BLaER1 (cell line): Measurements from ENCODE around the gene HPS4.

Experiments
- H3K27ac ChIP-seq: shearing (Covaris generic); formaldehyde crosslinking; 2 replicates; pipeline ENCODE4 v1.8.1; 2022
- H3K27me3 ChIP-seq: shearing (Covaris generic); formaldehyde crosslinking; 2 replicates; pipeline ENCODE4 v1.8.1; 2022
- H3K36me3 ChIP-seq: shearing (Covaris generic); formaldehyde crosslinking; 2 replicates; pipeline ENCODE4 v1.8.1; 2022
- H3K4me1 ChIP-seq: shearing (Covaris generic); formaldehyde crosslinking; 2 replicates; pipeline ENCODE4 v1.8.1; 2022
- H3K4me2 ChIP-seq: shearing (Covaris generic); formaldehyde crosslinking; 2 replicates; pipeline ENCODE4 v1.8.1; 2022
- H3K4me3 ChIP-seq: shearing (Covaris generic); formaldehyde crosslinking; 2 replicates; pipeline ENCODE4 v1.8.1; 2022
- H3K9ac ChIP-seq: shearing (Covaris generic); formaldehyde crosslinking; 2 replicates; pipeline ENCODE4 v1.8.1; 2022
- H3K9me3 ChIP-seq: shearing (Covaris generic); formaldehyde crosslinking; 2 replicates; pipeline ENCODE4 v1.8.1; 2022
- H4K20me1 ChIP-seq: shearing (Covaris generic); formaldehyde crosslinking; 2 replicates; pipeline ENCODE4 v1.8.1; 2022
- Cebpa-rat ChIP-seq: shearing (Covaris generic); IDR thresholded peaks from 2 replicates; pipeline ENCODE4 v1.8.1; 2022

HPS4 gene

GRCh38 chr22:26437694-26438392 lies 45.7 kb downstream of the HPS4 start:
- H3K9ac ChIP-seq, result no peak overlapping the region
- H3K4me1 ChIP-seq, result peaks cover 7% of the 10 kb centered on the region
- peaks cover 57% of the 10 kb centered on the region for H3K36me3 ChIP-seq

GRCh38 chr22:26436903-26437515 lies 46.6 kb downstream of the HPS4 start:
- TF ChIP-seq Cebpa-rat, result no peak
- Histone ChIP-seq H3K4me3 (no peak overlapping the region), H4K20me1 (peaks cover 50% of the 10 kb centered on the region; the same call in 1 of the 2 replicates), H3K9ac (no peak overlapping the region), H3K36me3 (peaks cover 48% of the 10 kb centered on the region), H3K27ac (no peak overlapping the region), H3K4me2 (0 out of 2 replicates have a peak overlapping the region, but pooled peaks have one; percentile 6), H3K9me3 (no peaks in the 10 kb centered on the region), H3K4me1 (peaks cover 15% of the 10 kb centered on the region), H3K27me3 (no peaks in the 10 kb centered on the region)

More at GRCh38 chr22:26437694-26438392, 45.7 kb downstream of the HPS4 start:
- Histone ChIP-seq H3K9me3 (no peaks in the 10 kb centered on the region), H3K4me2 (no peak overlapping the region), H3K4me3 (no peak overlapping the region), H4K20me1 (peaks cover 58% of the 10 kb centered on the region; the same call in 1 of the 2 replicates), H3K27ac (no peak overlapping the region), H3K27me3 (no peaks in the 10 kb centered on the region)
- no peak for TF ChIP-seq Cebpa-rat

- H3K4me2 ChIP-seq, result no peak overlapping the region
- no peak for TF ChIP-seq Cebpa-rat
- no peak overlapping the region for H3K4me3 ChIP-seq
- peaks cover 59% of the 10 kb centered on the region for H4K20me1 ChIP-seq
- no peaks in the 10 kb centered on the region for H3K27me3 ChIP-seq
- no peaks in the 10 kb centered on the region for H3K9me3 ChIP-seq
- peaks cover 30% of the 10 kb centered on the region for H3K4me1 ChIP-seq
- peak overlapping the region; percentile 24; the same call in 1 of the 2 replicates for H3K9ac ChIP-seq
- no peak overlapping the region for H3K27ac ChIP-seq
- peaks cover 48% of the 10 kb centered on the region for H3K36me3 ChIP-seq
Observed at GRCh38 chr22:26435327-26436093, 48.1 kb downstream of the HPS4 start.

- H3K4me3 ChIP-seq, result no peak overlapping the region
- H3K9ac ChIP-seq, result no peak overlapping the region
- no peak overlapping the region for H3K27ac ChIP-seq
- TF ChIP-seq Cebpa-rat, result no peak
- no peak overlapping the region for H3K4me2 ChIP-seq
- no peaks in the 10 kb centered on the region for H3K9me3 ChIP-seq
- peaks cover 54% of the 10 kb centered on the region for H4K20me1 ChIP-seq
- H3K36me3 ChIP-seq, result peaks cover 48% of the 10 kb centered on the region
- peaks cover 40% of the 10 kb centered on the region for H3K4me1 ChIP-seq
- no peaks in the 10 kb centered on the region for H3K27me3 ChIP-seq
Observed at GRCh38 chr22:26433805-26434204, 49.8 kb downstream of the HPS4 start.

GRCh38 chr22:26432619-26433311 lies 50.8 kb downstream of the HPS4 start:
- Histone ChIP-seq H3K4me3 (no peak overlapping the region), H3K4me1 (peaks cover 47% of the 10 kb centered on the region), H3K4me2 (no peak overlapping the region), H3K27ac (no peak overlapping the region), H3K9me3 (no peaks in the 10 kb centered on the region), H3K36me3 (peaks cover 44% of the 10 kb centered on the region), H4K20me1 (peaks cover 50% of the 10 kb centered on the region), H3K9ac (no peak overlapping the region), H3K27me3 (no peaks in the 10 kb centered on the region)
- TF ChIP-seq Cebpa-rat, result no peak

- no peaks in the 10 kb centered on the region for H3K9me3 ChIP-seq
- H3K4me2 ChIP-seq, result peak overlapping the region; percentile 96
- H3K4me3 ChIP-seq, result no peak overlapping the region
- H4K20me1 ChIP-seq, result peaks cover 37% of the 10 kb centered on the region
- H3K27ac ChIP-seq, result no peak overlapping the region
- H3K36me3 ChIP-seq, result peaks cover 32% of the 10 kb centered on the region
- TF ChIP-seq Cebpa-rat, result no peak
- H3K9ac ChIP-seq, result peak overlapping the region; percentile 84; the same call in 1 of the 2 replicates
- peaks cover 46% of the 10 kb centered on the region for H3K4me1 ChIP-seq
- H3K27me3 ChIP-seq, result no peaks in the 10 kb centered on the region
Observed at GRCh38 chr22:26431261-26431995, 52.2 kb downstream of the HPS4 start.

- Histone ChIP-seq H3K4me1 (peaks cover 42% of the 10 kb centered on the region), H4K20me1 (peaks cover 29% of the 10 kb centered on the region), H3K9me3 (no peaks in the 10 kb centered on the region), H3K27ac (no peak overlapping the region), H3K27me3 (no peaks in the 10 kb centered on the region), H3K4me3 (no peak overlapping the region; the same call in 1 of the 2 replicates), H3K4me2 (peak overlapping the region; percentile 96), H3K36me3 (peaks cover 24% of the 10 kb centered on the region), H3K9ac (peak overlapping the region; percentile 84)
- no peak for TF ChIP-seq Cebpa-rat
Observed at GRCh38 chr22:26430600-26430999, 53.0 kb downstream of the HPS4 start.

GRCh38 chr22:26429458-26430286 lies 53.9 kb downstream of the HPS4 start:
- no peak for TF ChIP-seq Cebpa-rat
- no peaks in the 10 kb centered on the region for H3K27me3 ChIP-seq
- peak overlapping the region; percentile 84 for H3K9ac ChIP-seq
- H3K4me2 ChIP-seq, result peak overlapping the region; percentile 96
- peaks cover 23% of the 10 kb centered on the region for H4K20me1 ChIP-seq
- H3K4me1 ChIP-seq, result peaks cover 42% of the 10 kb centered on the region
- no peaks in the 10 kb centered on the region for H3K9me3 ChIP-seq
- H3K4me3 ChIP-seq, result peak overlapping the region; percentile 88
- H3K27ac ChIP-seq, result peak overlapping the region; percentile 79
- peaks cover 15% of the 10 kb centered on the region for H3K36me3 ChIP-seq
